ENCODE data around the gene GOLGA6L7. TPM values are rescaled to one million over a fixed set of nuclear protein-coding genes. Genes with fewer than 3 reads are reported as not detected.
A peak's percentile ranks its signal among the peaks of the same experiment; 100 is the strongest.
"Not testable (repeated sequence)": the region's sequence is repeated elsewhere in the genome, so short reads cannot be mapped to it uniquely, and the experiment has no call there.

The GOLGA6L7 gene
- total RNA-seq, 1 donor: not detected

DNA sequence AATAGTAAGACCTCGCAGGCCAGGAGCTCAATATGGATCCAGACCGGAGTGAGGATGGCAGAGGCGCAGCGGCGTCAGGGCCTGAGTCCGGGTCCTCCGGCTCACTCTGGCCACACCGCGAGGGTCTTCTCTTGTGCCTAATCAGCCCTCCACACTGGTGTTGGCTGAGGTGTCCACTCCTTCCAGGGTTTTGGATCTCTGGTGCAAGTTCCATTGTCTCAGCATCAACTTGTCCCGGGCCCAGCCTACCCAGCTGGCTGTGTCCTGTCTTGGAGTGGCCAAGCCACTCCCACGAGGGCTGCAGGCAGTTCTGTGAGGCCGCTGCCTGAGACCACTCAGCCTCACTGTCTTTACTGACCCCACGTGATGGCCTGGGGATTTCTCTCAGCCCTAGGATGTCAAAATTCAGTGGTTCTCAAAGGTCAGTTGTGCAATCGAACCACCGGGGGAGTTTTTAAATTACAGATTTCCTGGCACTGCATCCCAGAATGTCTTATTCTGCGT, 12.6 kb upstream of the GOLGA6L7 start:
- TF ChIP-seq, protein P1, sequence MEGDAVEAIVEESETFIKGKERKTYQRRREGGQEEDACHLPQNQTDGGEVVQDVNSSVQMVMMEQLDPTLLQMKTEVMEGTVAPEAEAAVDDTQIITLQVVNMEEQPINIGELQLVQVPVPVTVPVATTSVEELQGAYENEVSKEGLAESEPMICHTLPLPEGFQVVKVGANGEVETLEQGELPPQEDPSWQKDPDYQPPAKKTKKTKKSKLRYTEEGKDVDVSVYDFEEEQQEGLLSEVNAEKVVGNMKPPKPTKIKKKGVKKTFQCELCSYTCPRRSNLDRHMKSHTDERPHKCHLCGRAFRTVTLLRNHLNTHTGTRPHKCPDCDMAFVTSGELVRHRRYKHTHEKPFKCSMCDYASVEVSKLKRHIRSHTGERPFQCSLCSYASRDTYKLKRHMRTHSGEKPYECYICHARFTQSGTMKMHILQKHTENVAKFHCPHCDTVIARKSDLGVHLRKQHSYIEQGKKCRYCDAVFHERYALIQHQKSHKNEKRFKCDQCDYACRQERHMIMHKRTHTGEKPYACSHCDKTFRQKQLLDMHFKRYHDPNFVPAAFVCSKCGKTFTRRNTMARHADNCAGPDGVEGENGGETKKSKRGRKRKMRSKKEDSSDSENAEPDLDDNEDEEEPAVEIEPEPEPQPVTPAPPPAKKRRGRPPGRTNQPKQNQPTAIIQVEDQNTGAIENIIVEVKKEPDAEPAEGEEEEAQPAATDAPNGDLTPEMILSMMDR (IDR thresholded peaks at IDR 0.05; ENCODE audit: extremely low read depth, low read depth, low read length): no peak
- Histone ChIP-seq H2AFZ (ENCODE audit: low read length) (peak overlapping the region; percentile 62), H3K27ac (ENCODE audit: low read depth, low read length) (no peak overlapping the region), H3K4me3 (ENCODE audit: insufficient read depth, low read length) (no peak overlapping the region), H3K9me3 (ENCODE audit: low read depth, low read length) (no peaks in the 10 kb centered on the region), H3K4me1 (ENCODE audit: insufficient read depth, low read length) (no peaks in the 10 kb centered on the region), H3K36me3 (ENCODE audit: insufficient read depth, low read length) (no peaks in the 10 kb centered on the region), H3K79me2 (ENCODE audit: insufficient read depth, low read length) (no peaks in the 10 kb centered on the region), H4K20me1 (ENCODE audit: insufficient read depth, low read length) (no peaks in the 10 kb centered on the region), H3K4me2 (ENCODE audit: insufficient read depth, low read length) (peak overlapping the region; percentile 36), H3K27me3 (ENCODE audit: insufficient read depth, low read length) (no peaks in the 10 kb centered on the region)
- peak; percentile 64 for DNase-seq (ENCODE audit: insufficient read length, low spot score, missing footprints)

DNA sequence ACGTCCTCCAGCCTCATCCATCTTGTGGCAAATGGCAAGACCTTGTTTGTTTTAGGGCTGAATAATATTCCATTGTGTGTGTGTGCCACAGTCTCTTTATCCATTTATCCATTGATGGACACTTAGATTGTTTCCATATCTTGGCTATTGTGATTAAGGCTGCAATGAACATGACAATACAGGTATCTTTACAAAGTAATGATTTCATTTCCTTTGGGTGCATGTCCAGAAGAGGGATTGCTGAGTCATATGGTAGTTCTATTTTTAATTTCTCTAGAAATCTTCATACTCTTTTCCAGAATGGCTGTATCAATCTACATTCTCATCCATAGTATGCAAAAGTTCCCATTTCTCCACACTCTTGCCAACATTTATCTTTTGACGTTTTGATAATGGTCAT, 6.1 kb upstream of the GOLGA6L7 start:
- H3K4me2 ChIP-seq (ENCODE audit: insufficient read depth, low read length); H3K4me3 ChIP-seq (ENCODE audit: insufficient read depth, low read length); H2AFZ ChIP-seq (ENCODE audit: low read length); H3K9me3 ChIP-seq (ENCODE audit: low read depth, low read length); H4K20me1 ChIP-seq (ENCODE audit: insufficient read depth, low read length); H3K79me2 ChIP-seq (ENCODE audit: insufficient read depth, low read length); H3K27me3 ChIP-seq (ENCODE audit: insufficient read depth, low read length); DNase-seq (ENCODE audit: insufficient read length, low spot score, missing footprints); H3K4me1 ChIP-seq (ENCODE audit: insufficient read depth, low read length); H3K36me3 ChIP-seq (ENCODE audit: insufficient read depth, low read length); H3K27ac ChIP-seq (ENCODE audit: low read depth, low read length): not testable (repeated sequence)

DNA sequence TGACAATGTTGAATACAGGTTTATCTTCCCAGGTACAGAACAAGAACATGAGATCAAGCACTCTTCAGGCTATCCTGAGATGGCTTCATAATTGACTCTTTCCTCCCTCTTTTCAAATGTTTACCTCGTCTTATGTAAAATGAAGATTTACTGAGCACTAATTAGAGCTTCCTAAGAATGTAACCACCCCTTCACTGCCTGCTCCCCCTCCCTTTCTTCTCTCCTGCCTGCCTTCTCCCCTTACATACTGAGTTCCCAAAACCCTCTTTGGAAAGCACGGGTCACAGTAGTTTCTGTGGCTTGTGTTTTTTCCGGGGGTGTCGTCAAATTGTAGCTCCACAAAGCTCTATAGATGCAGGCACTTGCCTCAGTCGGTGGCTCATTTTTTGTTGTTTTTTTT, 5.2 kb upstream of the GOLGA6L7 start:
- not testable (repeated sequence) for H3K27ac ChIP-seq (ENCODE audit: low read depth, low read length); H3K9me3 ChIP-seq (ENCODE audit: low read depth, low read length); H3K79me2 ChIP-seq (ENCODE audit: insufficient read depth, low read length); H3K4me1 ChIP-seq (ENCODE audit: insufficient read depth, low read length); H3K4me3 ChIP-seq (ENCODE audit: insufficient read depth, low read length); H2AFZ ChIP-seq (ENCODE audit: low read length); H3K36me3 ChIP-seq (ENCODE audit: insufficient read depth, low read length); H3K27me3 ChIP-seq (ENCODE audit: insufficient read depth, low read length); H4K20me1 ChIP-seq (ENCODE audit: insufficient read depth, low read length); H3K4me2 ChIP-seq (ENCODE audit: insufficient read depth, low read length); DNase-seq (ENCODE audit: insufficient read length, low spot score, missing footprints)

DNA sequence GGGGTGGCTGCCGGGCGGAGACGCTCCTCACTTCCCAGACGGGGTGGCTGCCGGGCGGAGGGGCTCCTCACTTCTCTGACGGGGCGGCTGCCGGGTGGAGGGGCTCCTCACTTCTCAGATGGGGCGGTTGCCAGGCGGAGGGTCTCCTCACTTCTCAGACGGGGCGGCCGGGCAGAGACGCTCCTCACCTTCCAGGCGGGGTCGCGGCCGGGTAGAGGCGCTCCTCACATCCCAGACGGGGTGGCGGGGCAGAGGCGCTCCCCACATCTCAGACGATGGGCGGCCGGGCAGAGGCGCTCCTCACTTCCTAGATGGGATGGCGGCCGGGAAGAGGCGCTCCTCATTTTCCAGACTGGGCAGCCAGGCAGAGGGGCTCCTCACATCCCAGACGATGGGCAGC, 1.3 kb upstream of the GOLGA6L7 start:
- not testable (repeated sequence) for H4K20me1 ChIP-seq (ENCODE audit: insufficient read depth, low read length); H2AFZ ChIP-seq (ENCODE audit: low read length)

DNA sequence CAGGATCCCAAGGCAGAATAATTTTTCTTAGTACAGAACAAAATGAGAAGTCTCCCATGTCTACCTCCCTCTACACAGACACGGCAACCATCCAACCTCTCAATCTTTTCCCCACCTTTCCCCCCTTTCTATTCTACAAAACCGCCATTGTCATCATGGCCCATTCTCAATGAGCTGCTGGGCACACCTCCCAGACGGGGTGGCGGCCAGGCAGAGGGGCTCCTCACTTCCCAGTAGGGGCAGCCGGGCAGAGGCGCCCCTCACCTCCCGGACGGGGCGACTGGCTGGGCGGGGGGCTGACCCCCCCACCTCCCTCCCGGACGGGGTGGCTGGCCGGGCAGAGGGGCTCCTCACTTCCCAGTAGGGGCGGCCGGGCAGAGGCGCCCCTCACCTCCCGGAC, 827 bp upstream of the GOLGA6L7 start:
- H3K27ac ChIP-seq (ENCODE audit: low read depth, low read length); H2AFZ ChIP-seq (ENCODE audit: low read length); H4K20me1 ChIP-seq (ENCODE audit: insufficient read depth, low read length); H3K36me3 ChIP-seq (ENCODE audit: insufficient read depth, low read length); DNase-seq (ENCODE audit: insufficient read length, low spot score, missing footprints); H3K79me2 ChIP-seq (ENCODE audit: insufficient read depth, low read length); H3K27me3 ChIP-seq (ENCODE audit: insufficient read depth, low read length); H3K9me3 ChIP-seq (ENCODE audit: low read depth, low read length); H3K4me1 ChIP-seq (ENCODE audit: insufficient read depth, low read length); H3K4me2 ChIP-seq (ENCODE audit: insufficient read depth, low read length); H3K4me3 ChIP-seq (ENCODE audit: insufficient read depth, low read length): not testable (repeated sequence)

More for the DNA sequence above, 1.3 kb upstream of the GOLGA6L7 start:
- H3K4me1 ChIP-seq (ENCODE audit: insufficient read depth, low read length); H3K9me3 ChIP-seq (ENCODE audit: low read depth, low read length); H3K27ac ChIP-seq (ENCODE audit: low read depth, low read length); DNase-seq (ENCODE audit: insufficient read length, low spot score, missing footprints); H3K4me3 ChIP-seq (ENCODE audit: insufficient read depth, low read length); H3K79me2 ChIP-seq (ENCODE audit: insufficient read depth, low read length); H3K36me3 ChIP-seq (ENCODE audit: insufficient read depth, low read length); H3K27me3 ChIP-seq (ENCODE audit: insufficient read depth, low read length); H3K4me2 ChIP-seq (ENCODE audit: insufficient read depth, low read length): not testable (repeated sequence)

DNA sequence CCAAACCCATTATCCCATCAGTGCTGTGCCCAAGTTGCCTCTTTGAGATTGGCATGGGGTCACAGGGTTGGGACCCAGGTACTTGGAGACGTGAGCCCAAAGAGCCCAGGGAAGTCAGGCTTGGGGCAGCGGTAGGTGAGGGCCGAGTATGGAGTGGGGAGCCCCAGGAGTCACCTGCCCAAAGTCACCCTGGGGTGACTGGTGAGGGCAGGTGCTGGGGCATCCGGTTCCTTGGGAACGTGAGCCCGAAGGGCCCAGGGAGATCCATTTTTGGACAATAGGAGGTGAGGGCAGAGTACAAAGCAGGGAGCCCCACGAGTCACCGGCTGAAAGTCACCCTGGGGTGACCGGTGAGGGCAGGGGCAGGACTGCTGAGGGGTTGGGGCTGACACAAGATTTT, 485 bp downstream of the GOLGA6L7 start:
- not testable (repeated sequence) for H3K4me1 ChIP-seq (ENCODE audit: insufficient read depth, low read length); H3K36me3 ChIP-seq (ENCODE audit: insufficient read depth, low read length); H2AFZ ChIP-seq (ENCODE audit: low read length); DNase-seq (ENCODE audit: insufficient read length, low spot score, missing footprints); H3K4me3 ChIP-seq (ENCODE audit: insufficient read depth, low read length); H3K9me3 ChIP-seq (ENCODE audit: low read depth, low read length); H3K79me2 ChIP-seq (ENCODE audit: insufficient read depth, low read length); H3K27me3 ChIP-seq (ENCODE audit: insufficient read depth, low read length); H3K27ac ChIP-seq (ENCODE audit: low read depth, low read length); H4K20me1 ChIP-seq (ENCODE audit: insufficient read depth, low read length); H3K4me2 ChIP-seq (ENCODE audit: insufficient read depth, low read length)

DNA sequence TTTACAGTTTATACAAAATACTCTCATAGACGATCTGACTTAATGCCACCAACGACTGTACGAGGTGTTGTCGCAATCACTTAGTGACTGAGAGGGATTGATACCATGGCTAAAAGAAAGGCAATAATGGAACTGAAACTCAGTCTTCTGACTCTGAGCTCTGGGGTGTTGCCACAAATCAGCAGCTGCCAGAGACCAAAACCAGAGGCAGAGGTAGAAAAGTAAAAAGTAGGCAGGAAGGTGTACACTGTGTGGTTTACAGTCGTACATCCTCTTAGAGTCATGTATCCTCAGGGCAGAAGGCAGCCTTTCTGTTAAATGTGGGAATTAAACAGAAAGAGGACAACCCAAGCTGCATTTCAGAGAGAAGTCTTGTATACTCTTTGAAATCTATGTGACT, 1.2 kb downstream of the GOLGA6L7 start:
- H3K4me2 ChIP-seq (ENCODE audit: insufficient read depth, low read length); H2AFZ ChIP-seq (ENCODE audit: low read length); H3K9me3 ChIP-seq (ENCODE audit: low read depth, low read length); H3K4me3 ChIP-seq (ENCODE audit: insufficient read depth, low read length); H3K79me2 ChIP-seq (ENCODE audit: insufficient read depth, low read length); H3K27ac ChIP-seq (ENCODE audit: low read depth, low read length); H3K36me3 ChIP-seq (ENCODE audit: insufficient read depth, low read length); DNase-seq (ENCODE audit: insufficient read length, low spot score, missing footprints); H4K20me1 ChIP-seq (ENCODE audit: insufficient read depth, low read length); H3K27me3 ChIP-seq (ENCODE audit: insufficient read depth, low read length); H3K4me1 ChIP-seq (ENCODE audit: insufficient read depth, low read length): not testable (repeated sequence)

DNA sequence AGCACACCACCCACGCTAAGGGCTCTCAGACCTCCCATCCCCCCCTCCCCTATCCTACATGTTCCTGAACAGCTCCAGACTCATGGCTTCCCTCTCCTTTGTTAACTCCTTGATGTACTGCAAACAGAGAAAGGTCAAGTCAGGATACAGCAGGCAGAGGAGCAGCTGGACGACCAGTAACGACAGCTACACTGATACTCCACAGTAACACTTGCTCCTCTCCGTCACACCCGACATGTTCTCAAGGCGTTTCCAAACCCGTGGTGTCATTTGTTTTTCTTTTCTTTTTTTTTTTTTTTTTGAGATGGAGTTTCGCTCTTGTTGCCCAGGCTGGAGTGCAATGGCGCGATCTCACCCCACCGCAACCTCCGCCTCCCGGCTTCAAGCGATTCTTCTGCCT, 4.3 kb downstream of the GOLGA6L7 start:
- H2AFZ ChIP-seq (ENCODE audit: low read length); H3K27me3 ChIP-seq (ENCODE audit: insufficient read depth, low read length); H3K9me3 ChIP-seq (ENCODE audit: low read depth, low read length); H3K36me3 ChIP-seq (ENCODE audit: insufficient read depth, low read length); H3K79me2 ChIP-seq (ENCODE audit: insufficient read depth, low read length); H4K20me1 ChIP-seq (ENCODE audit: insufficient read depth, low read length); H3K4me3 ChIP-seq (ENCODE audit: insufficient read depth, low read length); H3K4me1 ChIP-seq (ENCODE audit: insufficient read depth, low read length); H3K27ac ChIP-seq (ENCODE audit: low read depth, low read length); H3K4me2 ChIP-seq (ENCODE audit: insufficient read depth, low read length): not testable (repeated sequence)
- DNase-seq (ENCODE audit: insufficient read length, low spot score, missing footprints): peak; percentile 51

Data from osteoblast (primary cell).